H1 (cell line): ENCODE results near the gene RASD1.

Source experiments
- EP300 ChIP-seq, 2 experiments: IDR thresholded peaks; 1 replicate in 1 of 2; 2 replicates in 1 of 2; pipeline ENCODE4 v1.6.1; 2011 to 2012; ENCODE audit warnings: low read depth in 2 of 2, low read length in 2 of 2, mild to moderate bottlenecking in 2 of 2, borderline replicate concordance in 1 of 2, inconsistent platforms in 1 of 2, moderate library complexity in 1 of 2
- POLR2A ChIP-seq, 2 experiments: IDR thresholded peaks; 1 replicate in 1 of 2; 2 replicates in 1 of 2; pipeline ENCODE4 v1.6.1; 2011; ENCODE audit warnings: low read depth in 2 of 2, low read length in 2 of 2, mild to moderate bottlenecking in 2 of 2; ENCODE audit errors: control extremely low read depth in 1 of 2
- POLR2AphosphoS5 ChIP-seq: IDR thresholded peaks from 2 replicates; pipeline ENCODE4 v1.6.1; 2011; ENCODE audit warnings: low read depth, low read length
- TF ChIP-seq, protein P1 (sequence below), 3 experiments: IDR thresholded peaks; 1 replicate in 2 of 3; 2 replicates in 1 of 3; pipeline versions ENCODE4 v1.5.1 to v1.6.1; 2011; ENCODE audit warnings: low read length in 3 of 3, mild to moderate bottlenecking in 3 of 3, inconsistent platforms in 2 of 3, low read depth in 1 of 3, moderate library complexity in 1 of 3; ENCODE audit not compliant: insufficient read depth in 1 of 3; ENCODE audit errors: control extremely low read depth in 1 of 3

DNA sequence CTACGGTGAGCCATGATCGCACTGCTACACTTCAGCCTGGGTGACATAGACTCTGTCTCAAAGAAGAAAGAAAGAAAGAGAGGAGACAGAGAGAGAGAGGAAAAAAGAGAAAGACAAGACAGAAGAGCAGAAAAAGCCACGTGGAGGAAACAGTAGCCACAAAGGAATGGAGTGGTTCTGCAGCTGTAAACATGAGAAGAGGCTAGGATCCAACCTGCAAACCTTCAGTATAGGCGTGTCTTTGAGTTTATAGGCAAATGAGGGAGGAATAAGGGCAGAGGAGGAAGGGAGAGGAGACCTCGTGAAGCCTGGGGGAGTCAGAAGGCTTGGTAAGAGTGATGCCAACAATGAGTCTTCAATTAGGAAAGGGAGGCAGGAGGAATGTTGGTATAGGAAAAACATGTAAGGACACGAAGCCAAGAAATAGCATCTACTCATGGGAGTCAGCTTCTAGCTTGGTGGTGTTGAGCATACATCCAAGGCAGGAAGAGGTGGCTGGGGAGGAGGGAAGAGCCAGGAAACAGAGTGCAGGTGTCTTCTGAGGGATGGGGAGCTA lies 15.5 kb downstream of the RASD1 start:
- TF ChIP-seq POLR2A (IDR thresholded peaks at IDR 0.05; ENCODE audit: control extremely low read depth in 1 of 2, low read depth in 2 of 2, low read length in 2 of 2), result no peak
- no peak for TF ChIP-seq POLR2AphosphoS5
- no peak for TF ChIP-seq EP300 (IDR thresholded peaks at IDR 0.05; ENCODE audit: borderline replicate concordance in 1 of 2, low read depth in 2 of 2, low read length in 2 of 2)
- TF ChIP-seq, protein P1, sequence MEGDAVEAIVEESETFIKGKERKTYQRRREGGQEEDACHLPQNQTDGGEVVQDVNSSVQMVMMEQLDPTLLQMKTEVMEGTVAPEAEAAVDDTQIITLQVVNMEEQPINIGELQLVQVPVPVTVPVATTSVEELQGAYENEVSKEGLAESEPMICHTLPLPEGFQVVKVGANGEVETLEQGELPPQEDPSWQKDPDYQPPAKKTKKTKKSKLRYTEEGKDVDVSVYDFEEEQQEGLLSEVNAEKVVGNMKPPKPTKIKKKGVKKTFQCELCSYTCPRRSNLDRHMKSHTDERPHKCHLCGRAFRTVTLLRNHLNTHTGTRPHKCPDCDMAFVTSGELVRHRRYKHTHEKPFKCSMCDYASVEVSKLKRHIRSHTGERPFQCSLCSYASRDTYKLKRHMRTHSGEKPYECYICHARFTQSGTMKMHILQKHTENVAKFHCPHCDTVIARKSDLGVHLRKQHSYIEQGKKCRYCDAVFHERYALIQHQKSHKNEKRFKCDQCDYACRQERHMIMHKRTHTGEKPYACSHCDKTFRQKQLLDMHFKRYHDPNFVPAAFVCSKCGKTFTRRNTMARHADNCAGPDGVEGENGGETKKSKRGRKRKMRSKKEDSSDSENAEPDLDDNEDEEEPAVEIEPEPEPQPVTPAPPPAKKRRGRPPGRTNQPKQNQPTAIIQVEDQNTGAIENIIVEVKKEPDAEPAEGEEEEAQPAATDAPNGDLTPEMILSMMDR (IDR thresholded peaks at IDR 0.05; ENCODE audit: control extremely low read depth in 1 of 3, insufficient read depth in 1 of 3, low read depth in 1 of 3, low read length in 3 of 3), result no peak
